ENCODE data around the gene SLC16A2. TPM values are rescaled to one million over a fixed set of nuclear protein-coding genes. Genes with fewer than 3 reads are reported as not detected.

SLC16A2 gene
- total RNA-seq, 1 donor from 2014 or later, result 18.3 TPM

GRCh38 chrX:74490247-74490646 lies 69.0 kb downstream of the SLC16A2 start:
- H3K36me3 Mint-ChIP-seq (ENCODE audit: low read depth), result no peaks in the 10 kb centered on the region
- H3K27ac Mint-ChIP-seq (ENCODE audit: unreplicated experiment), result no peak overlapping the region
- H3K9me3 Mint-ChIP-seq (ENCODE audit: low read depth), result peaks cover 4% of the 10 kb centered on the region
- no peak for TF ChIP-seq CTCF (IDR thresholded peaks at IDR 0.05)
- no peak for DNase-seq (ENCODE audit: low spot score)
- H3K4me3 Mint-ChIP-seq (ENCODE audit: unreplicated experiment), result no peak overlapping the region
- no peaks in the 10 kb centered on the region for H3K4me1 Mint-ChIP-seq (ENCODE audit: low read depth)
- no peaks in the 10 kb centered on the region for H3K27me3 Mint-ChIP-seq (ENCODE audit: low read depth)

GRCh38 chrX:74492720-74493201 lies 71.5 kb downstream of the SLC16A2 start:
- peak; percentile 17 for TF ChIP-seq CTCF (IDR thresholded peaks at IDR 0.05)
- no peak for DNase-seq (ENCODE audit: low spot score)
- Mint-ChIP-seq H3K4me3 (ENCODE audit: unreplicated experiment) (no peak overlapping the region), H3K27ac (ENCODE audit: unreplicated experiment) (no peak overlapping the region), H3K27me3 (ENCODE audit: low read depth) (no peaks in the 10 kb centered on the region), H3K4me1 (ENCODE audit: low read depth) (no peaks in the 10 kb centered on the region), H3K36me3 (ENCODE audit: low read depth) (no peaks in the 10 kb centered on the region), H3K9me3 (ENCODE audit: low read depth) (no peaks in the 10 kb centered on the region)

GRCh38 chrX:74493806-74494205 lies 72.5 kb downstream of the SLC16A2 start:
- Mint-ChIP-seq H3K4me1 (ENCODE audit: low read depth) (no peaks in the 10 kb centered on the region), H3K27ac (ENCODE audit: unreplicated experiment) (no peak overlapping the region), H3K27me3 (ENCODE audit: low read depth) (no peaks in the 10 kb centered on the region), H3K9me3 (ENCODE audit: low read depth) (no peaks in the 10 kb centered on the region), H3K4me3 (ENCODE audit: unreplicated experiment) (no peak overlapping the region), H3K36me3 (ENCODE audit: low read depth) (no peaks in the 10 kb centered on the region)
- DNase-seq (ENCODE audit: low spot score), result no peak
- TF ChIP-seq CTCF (IDR thresholded peaks at IDR 0.05), result no peak

- no peaks in the 10 kb centered on the region for H3K36me3 Mint-ChIP-seq (ENCODE audit: low read depth)
- no peaks in the 10 kb centered on the region for H3K4me1 Mint-ChIP-seq (ENCODE audit: low read depth)
- H3K27ac Mint-ChIP-seq (ENCODE audit: unreplicated experiment), result no peak overlapping the region
- H3K9me3 Mint-ChIP-seq (ENCODE audit: low read depth), result no peaks in the 10 kb centered on the region
- DNase-seq (ENCODE audit: low spot score), result no peak
- H3K27me3 Mint-ChIP-seq (ENCODE audit: low read depth), result no peaks in the 10 kb centered on the region
- H3K4me3 Mint-ChIP-seq (ENCODE audit: unreplicated experiment), result no peak overlapping the region
- TF ChIP-seq CTCF (IDR thresholded peaks at IDR 0.05), result no peak
Measured at GRCh38 chrX:74498924-74499323, 77.6 kb downstream of the SLC16A2 start.

GRCh38 chrX:74500067-74500466 lies 78.8 kb downstream of the SLC16A2 start:
- H3K27me3 Mint-ChIP-seq (ENCODE audit: low read depth), result no peaks in the 10 kb centered on the region
- TF ChIP-seq CTCF (IDR thresholded peaks at IDR 0.05), result no peak
- no peaks in the 10 kb centered on the region for H3K36me3 Mint-ChIP-seq (ENCODE audit: low read depth)
- no peak for DNase-seq (ENCODE audit: low spot score)
- no peaks in the 10 kb centered on the region for H3K4me1 Mint-ChIP-seq (ENCODE audit: low read depth)
- H3K4me3 Mint-ChIP-seq (ENCODE audit: unreplicated experiment), result no peak overlapping the region
- no peaks in the 10 kb centered on the region for H3K9me3 Mint-ChIP-seq (ENCODE audit: low read depth)
- no peak overlapping the region for H3K27ac Mint-ChIP-seq (ENCODE audit: unreplicated experiment)

All from chondrocyte (in vitro differentiated cells).